Raji (cell line): ENCODE results near the gene ZCCHC14.

Experiments
- POLR2A ChIP-seq: IDR thresholded peaks from 2 replicates; pipeline ENCODE4 v1.6.1; 2011; ENCODE audit warnings: low read depth, low read length, control low read depth; ENCODE audit not compliant: insufficient read depth

Gene ZCCHC14

GRCh38 chr16:87528690-87529579 lies 36.1 kb upstream of the ZCCHC14 start:
- TF ChIP-seq POLR2A = no peak

- no peak for TF ChIP-seq POLR2A
Observed at GRCh38 chr16:87527055-87527724, 34.4 kb upstream of the ZCCHC14 start.

GRCh38 chr16:87526238-87526947 lies 33.6 kb upstream of the ZCCHC14 start:
- TF ChIP-seq POLR2A = no peak

DNA sequence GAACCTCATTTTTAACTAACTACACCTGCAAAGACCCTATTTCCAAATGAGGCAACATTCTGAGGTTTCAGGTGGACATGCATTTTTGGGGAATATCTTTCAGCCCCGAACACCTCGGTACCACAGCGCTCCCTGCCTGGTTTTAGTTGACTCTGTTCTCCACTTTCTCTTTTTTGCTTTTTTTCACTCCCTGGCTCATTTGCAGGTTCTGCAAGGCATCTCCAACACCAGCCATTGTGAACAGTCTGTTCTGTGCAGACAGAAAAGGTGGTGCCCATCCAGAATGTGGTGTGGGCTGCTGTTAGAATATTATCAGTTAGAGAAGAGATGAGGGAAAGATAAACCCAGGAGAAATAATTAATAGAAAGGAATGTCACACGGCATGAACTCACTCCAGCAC lies 32.5 kb upstream of the ZCCHC14 start:
- TF ChIP-seq POLR2A = no peak

DNA sequence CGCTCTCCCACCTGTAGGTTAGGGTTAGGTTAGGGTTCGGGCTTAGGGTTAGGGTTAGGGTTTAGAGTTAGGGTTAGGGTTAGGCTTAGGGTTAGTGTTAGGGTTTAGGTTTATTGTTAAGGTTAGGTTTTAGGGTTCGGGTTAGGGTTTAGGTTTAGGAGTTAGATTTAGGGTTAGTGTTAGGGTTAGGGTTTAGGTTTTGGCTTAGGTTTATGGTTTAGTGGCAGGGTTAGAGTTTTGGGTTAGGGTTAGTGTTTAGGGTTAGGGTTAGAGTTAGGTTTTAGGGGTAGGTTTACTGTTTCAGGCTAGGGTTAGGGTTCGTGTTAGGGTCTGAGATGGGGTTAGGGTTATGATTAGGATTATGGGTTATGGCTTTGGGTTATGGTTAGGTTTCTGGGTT lies 31.6 kb upstream of the ZCCHC14 start:
- TF ChIP-seq POLR2A = no peak

DNA sequence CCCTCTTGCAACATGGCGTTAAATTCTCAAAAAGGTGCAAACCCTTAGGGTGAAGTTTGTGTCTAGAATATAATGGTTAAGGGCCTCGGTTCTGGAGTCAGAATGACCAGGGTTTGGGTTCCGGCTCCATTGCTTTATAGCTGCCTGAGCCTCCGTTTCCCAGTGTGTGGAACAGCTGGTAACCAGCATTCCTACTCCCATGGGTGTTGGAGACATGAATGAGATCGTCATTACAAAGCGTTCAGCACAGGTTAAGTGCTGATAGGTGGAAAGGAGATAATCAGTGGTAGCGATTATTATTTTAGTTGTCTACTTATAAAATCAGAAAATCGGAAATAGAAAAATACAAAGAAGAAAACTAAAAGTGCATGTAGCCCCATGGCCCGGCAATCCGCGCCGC lies 23.5 kb upstream of the ZCCHC14 start:
- no peak for TF ChIP-seq POLR2A

- no peak for TF ChIP-seq POLR2A
Observed at GRCh38 chr16:87515475-87516330, 22.9 kb upstream of the ZCCHC14 start.

DNA sequence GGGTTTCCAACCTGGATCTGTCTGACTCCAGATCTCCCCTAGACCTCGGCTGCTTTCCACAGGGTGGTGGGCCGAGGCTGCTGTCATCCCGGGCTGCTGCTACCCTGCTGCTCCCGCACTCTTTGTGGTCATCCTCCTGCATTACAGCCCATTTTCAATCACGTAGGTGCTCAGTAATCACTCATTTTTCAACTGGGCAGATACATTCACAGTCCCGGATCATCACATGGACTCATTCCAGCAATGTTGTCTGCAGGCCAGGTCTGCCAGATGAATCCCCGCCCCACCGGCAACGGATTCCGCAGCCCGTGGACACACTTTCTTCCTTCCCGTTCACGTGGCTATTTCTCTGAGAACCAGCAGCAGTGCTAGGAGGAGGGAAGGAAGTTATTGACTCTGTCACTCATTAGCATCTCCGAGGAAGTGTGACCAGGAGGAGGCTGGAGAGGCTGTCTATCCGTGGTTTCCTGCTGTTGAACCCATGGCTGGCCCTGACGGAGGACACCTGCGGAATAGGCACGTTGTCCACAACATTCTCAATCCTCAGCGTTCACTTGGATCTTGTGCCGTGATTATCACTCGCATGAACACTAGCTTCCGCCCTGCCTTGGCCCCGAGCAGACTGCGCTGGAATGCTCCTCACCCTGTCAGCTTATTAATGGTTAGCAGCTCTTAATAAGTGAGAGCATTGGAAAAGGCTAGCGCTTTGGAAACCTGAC lies 14.7 kb upstream of the ZCCHC14 start:
- TF ChIP-seq POLR2A = no peak

DNA sequence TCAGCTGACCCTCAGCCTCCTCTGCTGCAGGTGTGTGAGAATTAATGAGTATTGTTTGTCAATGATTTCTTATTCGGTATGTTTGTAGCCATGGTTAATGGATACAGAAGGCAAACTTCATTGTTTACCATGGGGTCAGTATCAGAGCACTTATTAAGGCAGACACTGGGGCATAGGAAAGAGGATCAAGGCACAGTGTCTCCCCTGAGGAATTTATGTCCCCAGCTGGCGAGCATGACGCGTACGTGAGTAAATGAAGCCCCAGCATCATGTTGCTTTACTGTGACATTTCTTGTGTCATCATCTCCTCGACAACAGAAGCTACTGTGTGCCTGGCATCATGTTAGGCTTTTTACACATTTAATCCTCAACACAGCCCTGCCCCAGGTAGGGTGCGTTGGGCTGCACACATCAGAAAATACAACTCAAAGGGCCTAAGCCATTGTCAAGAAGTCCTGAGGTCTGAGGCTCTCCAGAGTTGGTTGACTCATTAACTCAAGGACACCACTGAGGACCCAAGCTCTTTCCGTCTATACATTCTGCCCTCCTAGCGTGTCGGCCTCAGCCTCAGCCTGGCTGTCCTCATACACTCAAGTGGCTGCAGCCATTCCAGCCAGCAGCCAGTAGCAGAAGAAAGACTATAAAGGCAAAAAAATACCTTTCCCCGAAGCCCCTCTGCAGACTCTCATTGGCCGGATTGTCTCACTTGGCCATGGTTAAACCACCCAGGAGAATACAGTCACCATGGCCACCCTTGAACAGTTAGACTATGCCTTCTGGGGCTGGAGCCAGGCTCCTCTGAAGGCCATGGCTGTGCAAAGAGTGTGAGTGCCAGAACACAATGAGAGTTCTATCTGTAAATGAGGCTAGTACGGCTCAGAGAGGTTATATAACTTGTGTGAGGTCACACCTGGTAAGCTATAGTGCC lies 13.9 kb upstream of the ZCCHC14 start:
- no peak for TF ChIP-seq POLR2A

DNA sequence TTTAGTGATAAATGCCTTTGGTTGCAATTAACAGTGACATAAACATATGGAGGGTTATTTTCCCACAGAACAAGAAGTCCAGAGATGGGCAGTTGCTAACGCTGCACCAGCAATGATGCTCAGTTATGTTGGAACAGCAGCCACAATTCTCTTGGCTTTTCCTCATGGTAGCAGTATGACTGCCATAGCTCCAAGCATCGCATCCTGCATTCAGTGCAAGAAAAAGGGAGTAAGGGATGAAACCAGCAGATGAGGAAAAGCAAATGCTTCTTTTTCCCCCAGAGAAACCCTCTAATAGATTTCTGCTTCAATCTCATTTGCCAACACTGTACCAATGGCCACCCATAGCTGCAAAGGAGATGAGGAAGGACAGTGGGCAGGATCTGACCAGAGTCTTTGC lies 13.0 kb upstream of the ZCCHC14 start:
- TF ChIP-seq POLR2A = no peak

GRCh38 chr16:87502308-87502969 lies 9.6 kb upstream of the ZCCHC14 start:
- no peak for TF ChIP-seq POLR2A

GRCh38 chr16:87501117-87501516 lies 8.3 kb upstream of the ZCCHC14 start:
- TF ChIP-seq POLR2A = no peak

DNA sequence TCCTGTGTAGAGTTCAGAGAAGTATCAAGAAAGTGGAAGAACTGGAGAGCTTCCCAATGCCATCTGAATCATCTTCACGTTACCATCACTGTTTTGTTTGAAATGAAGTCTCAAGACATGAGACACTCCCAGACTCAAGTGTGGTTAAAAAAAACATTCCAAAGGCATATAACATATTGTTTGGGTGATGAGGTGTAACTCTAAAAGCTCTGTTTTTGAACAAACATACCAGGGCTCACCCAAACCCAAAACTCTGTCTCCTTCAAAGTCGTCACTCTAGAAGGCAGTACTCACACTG lies 6.3 kb upstream of the ZCCHC14 start:
- TF ChIP-seq POLR2A = no peak
